CMK (cell line): ENCODE measurements around the gene ADA.
A peak's percentile ranks its signal among the peaks of the same experiment; 100 is the strongest.
"Not testable (repeated sequence)": the region's sequence is repeated elsewhere in the genome, so short reads cannot be mapped to it uniquely, and the experiment has no call there.

Source experiments
- DNase-seq: peaks from one replicate; pipeline ENCODE4 v3.0.0-alpha.2; 2010; ENCODE audit warnings: low read depth

The ADA gene

GRCh38 chr20:44599715-44600114, 51.8 kb downstream of the ADA start:
- DNase-seq = no peak

- peak; percentile 61 for DNase-seq
These were observed 52.8 kb downstream of the ADA start for GRCh38 chr20:44598423-44599305.

DNA sequence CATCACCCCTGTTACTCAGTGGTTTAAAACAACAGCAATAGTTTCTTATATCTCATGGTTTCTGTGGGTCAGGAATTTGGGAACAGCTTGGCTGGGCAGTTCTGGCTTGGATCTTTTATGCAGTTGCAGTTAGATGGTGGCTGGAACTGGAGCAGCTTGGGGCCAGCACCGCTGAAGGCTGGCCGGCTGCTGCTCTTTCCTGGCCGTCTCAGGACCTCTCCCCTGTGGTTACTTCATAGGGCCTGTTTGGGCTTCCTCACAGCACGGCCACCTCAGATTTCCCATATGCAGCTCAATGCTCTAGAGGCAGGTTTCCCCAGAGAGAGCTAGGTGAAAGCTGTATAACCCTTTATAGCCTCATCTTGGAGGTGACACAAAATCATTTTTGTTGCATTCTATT, 53.6 kb downstream of the ADA start:
- DNase-seq = no peak

DNA sequence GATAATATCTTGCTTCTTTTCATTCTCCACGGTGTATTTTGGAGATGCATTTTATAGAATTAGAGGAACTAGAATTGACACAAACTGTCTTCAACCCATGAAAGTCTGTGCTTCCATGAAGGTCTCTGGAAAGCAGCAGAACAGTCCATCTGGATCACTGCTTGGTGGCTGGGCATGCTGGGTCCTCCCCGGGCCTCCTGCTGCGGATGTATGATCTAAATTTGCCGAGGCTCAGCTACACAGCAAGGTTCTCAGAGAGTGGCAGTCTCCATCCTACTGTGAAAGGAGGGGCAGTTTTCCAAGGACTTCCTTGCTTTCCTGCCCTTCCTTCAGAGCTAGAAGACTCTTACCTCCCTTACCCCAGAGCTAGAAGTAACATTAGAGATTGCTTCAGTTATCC, 54.0 kb downstream of the ADA start:
- DNase-seq = no peak

DNA sequence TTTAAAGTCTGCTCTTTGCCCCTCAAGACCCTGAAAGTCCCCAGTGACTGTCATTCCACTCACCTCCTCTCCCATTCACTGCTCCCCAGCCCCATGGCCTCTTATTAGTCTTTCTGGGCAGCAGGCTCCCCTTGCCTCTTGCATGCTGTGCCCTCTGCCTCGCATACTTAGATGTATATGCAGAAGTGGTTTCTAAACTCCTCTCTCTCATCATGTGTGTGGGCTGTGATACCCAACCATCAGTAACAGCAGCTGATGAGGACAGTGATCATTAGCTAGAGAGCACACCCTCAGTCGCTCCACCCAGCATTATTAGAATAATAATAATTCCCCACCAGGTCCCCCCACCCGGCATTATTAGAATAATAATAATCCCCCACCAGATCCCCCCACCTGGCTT, 54.6 kb downstream of the ADA start:
- no peak for DNase-seq

- DNase-seq = no peak
These were observed 55.5 kb downstream of the ADA start for GRCh38 chr20:44596010-44596409.

GRCh38 chr20:44594730-44595129, 56.8 kb downstream of the ADA start:
- no peak for DNase-seq

DNA sequence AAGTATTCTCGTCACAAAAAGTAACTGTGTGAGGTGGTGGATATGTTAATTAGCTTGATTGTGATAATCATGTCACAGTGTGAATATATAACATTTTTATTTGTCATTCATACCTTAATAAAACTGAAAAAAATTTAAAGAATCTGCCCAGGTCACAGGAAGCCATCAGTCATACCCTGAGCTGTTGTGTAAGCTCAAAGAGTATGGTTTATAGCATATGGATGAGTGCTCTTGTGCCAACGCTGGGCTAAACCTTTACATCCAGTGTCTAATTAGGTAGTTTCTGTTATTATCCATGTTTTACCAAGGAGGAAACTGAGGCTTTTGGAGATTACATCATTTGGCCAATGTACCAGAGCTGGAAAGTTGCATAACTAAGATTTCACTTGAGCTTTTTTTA, 57.7 kb downstream of the ADA start:
- no peak for DNase-seq

- DNase-seq = no peak
These were observed 59.1 kb downstream of the ADA start for GRCh38 chr20:44592366-44592765.

DNA sequence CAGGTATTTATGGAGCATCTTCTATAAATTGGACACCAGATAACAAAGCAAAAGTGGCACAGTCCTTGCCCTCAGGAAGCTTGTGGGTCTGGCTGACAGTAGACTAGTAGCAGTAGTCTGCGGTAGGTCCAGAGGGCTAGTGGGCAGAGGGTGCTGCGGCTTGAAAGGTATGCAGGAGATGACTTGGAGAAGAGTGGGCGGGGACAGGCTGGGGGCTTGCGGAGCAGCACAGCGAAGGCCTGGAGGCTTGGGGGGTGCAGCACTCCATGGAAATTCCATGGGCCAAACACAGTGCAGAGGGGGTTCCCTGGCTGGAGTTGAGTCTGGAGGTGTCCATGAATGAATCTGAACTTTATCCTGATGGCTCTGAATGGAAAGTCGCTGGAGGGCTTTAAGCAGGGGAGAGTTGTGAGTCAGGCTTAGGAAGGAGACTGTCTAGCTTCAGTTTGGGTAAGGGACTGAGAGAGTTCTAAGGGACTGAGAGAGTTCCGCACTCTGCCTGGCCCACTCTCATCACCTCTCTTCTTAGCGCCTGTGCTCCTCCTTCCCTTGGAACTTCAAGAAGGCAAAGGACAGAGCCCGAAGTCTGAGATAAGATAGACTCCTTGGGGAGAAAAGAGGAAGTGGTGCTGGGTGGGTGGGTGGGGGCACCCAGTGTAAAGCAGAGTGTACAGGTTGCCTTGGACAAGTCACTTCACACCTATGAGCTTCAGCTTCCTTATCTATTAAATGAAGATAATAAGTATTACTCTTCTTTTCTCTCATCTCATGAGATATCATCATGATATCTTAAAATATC, 60.3 kb downstream of the ADA start:
- DNase-seq = no peak

GRCh38 chr20:44589537-44589936, 62.0 kb downstream of the ADA start:
- DNase-seq = no peak

DNA sequence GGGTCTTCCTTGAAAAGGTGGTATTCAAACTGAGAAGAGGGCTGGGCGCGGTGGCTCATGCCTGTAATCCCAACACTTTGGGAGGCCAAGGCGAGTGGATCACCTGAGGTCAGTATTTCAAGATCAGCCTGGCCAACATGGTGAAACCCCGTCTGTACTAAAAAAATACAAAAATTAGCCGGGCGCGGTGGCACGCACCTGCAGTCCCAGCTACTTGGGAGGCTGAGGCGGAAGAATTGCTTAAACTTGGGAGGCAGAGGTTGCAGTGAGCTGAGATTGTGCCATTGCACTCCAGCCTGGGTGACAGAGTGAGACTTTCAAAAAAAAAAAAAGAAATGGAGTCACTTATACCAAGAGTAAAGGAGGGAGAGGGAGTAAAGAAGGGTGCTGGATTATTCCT, 63.2 kb downstream of the ADA start:
- DNase-seq = not testable (repeated sequence)

- no peak for DNase-seq
These were observed 64.2 kb downstream of the ADA start for GRCh38 chr20:44587035-44587980.

DNA sequence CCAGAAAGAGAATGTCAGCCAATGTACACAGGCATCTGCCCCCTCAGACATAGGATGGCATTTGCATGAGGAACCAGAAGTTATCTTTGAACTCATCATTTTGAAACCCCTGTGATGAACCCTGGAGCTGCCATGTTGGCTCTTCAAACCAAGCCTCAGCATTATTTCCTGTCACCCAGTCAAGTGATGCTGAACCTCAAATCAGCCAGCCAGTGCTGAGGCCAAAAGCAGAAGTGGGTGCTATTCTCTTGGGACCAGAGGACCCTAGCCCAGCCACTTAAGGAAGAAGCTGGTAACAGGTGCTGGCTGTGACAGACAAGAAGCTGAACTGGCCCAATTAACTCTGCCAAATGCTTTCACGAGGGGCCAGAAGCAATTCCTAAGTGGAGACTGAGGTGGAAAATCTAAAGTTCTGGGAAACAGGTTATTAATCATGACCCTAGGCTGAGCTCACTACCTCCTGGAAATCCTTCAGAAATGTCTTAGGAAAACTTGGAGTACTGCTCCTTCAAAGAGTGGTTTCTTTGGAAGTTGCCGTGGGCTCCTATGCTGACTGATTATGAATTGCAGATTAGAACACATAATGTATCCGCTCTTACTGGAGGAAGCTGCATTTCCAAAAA, 65.1 kb downstream of the ADA start:
- no peak for DNase-seq

- no peak for DNase-seq
These were observed 66.2 kb downstream of the ADA start for GRCh38 chr20:44585057-44585963.

DNA sequence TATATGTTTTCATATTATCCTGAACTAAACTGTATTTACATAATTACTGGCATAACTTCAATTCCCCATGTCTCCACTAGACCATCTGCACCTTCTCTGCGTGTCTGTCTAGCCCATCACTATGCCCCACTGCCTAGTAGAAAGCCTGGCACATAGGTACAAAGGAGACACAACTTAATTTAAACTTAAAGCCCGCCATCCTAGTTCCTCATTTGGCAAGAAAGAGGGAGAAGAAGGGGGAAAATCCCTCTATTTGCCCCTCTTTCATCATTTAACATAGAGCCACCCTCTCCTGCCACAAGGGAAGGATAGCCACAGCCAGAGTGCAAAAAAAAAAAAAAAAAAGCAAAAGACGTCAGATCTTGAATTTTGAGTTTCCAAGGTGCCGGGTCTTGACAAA, 67.3 kb downstream of the ADA start:
- no peak for DNase-seq

DNA sequence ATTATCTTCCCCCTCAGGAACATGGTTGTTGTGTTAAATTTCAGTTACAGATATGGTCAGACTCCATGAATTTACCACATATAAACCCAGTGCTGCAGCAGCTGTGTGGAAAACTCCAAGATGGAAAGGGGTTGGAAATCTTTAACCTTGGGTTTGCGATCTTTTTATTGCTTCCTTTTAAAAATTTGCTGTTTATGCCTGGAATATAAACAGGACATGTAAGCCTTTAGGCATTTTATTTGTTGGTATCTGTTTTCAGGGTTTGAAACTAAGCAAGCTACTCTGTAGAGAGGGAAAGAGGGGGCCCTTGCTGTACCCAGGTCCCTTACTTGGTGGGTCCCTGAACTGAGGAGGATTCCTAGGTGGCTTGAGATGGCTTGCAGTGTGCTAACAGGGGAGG, 68.3 kb downstream of the ADA start:
- no peak for DNase-seq

DNA sequence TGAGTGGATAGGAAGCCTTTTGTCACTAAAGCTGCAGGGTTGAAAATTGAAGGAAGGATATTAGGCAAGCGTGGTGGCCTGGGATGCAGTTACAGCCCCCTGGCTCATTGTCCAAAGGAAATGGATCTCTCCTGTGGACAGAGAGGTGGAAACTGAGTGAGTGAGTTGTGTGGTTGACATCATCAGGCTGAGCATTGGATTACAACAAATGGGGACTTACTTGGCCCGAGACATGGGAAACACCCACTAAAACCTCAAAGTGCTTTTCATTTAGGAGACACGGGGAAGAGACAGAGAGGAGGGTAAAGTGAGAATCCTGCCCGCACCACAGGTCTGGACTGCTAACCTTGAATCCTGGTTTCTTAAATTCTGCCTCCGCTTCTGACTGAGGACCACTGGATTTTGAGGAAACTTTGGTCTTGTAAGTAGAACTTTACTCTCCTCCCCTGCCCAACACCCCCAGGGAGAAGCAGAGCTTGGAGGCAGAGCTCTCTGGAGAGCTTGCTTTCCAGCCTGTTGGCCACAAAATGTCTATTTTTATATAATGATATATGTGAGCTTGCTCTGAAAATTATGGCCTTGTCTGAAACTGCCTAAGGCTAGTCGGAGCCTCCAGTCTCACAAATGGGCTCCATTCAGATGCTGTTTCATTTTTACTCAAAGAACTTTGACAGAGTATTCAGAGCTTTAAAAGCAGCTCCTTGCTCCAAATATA, 69.0 kb downstream of the ADA start, which contains the start of gene PKIG:
PKIG (plus strand) TSS at position 269 of the 715 bp plus-strand sequence. CDS start 31,978 bp downstream, outside the sequence.
- DNase-seq = no peak

- DNase-seq = no peak
These were observed 70.0 kb downstream of the ADA start for GRCh38 chr20:44581515-44581914.
